Ovary (tissue), 9 donors: ENCODE results near the gene PHKB. TPM values are rescaled to one million over a fixed set of nuclear protein-coding genes. Genes with fewer than 3 reads are reported as not detected.

Experiments used
- DNase-seq, 5 donors: peaks; one replicate each; pipeline ENCODE4 v3.0.0-alpha.2; 2019 to 2020
- H3K27ac ChIP-seq, 2 donors: fragments of 200-600 bp; one replicate each; pipeline versions ENCODE4 v1.5.1 to v1.8.0; 2019 to 2022
- H3K27me3 ChIP-seq: fragments of 200-600 bp; one replicate; pipeline ENCODE4 v1.8.0; 2022
- H3K36me3 ChIP-seq: fragments of 200-600 bp; sonication (generic); one replicate; pipeline ENCODE4 v1.5.1; 2019
- H3K4me1 ChIP-seq: one replicate; pipeline ENCODE4 v1.8.1; 2013; ENCODE audit warnings: mild to moderate bottlenecking, moderate library complexity; ENCODE audit not compliant: insufficient read depth
- H3K4me3 ChIP-seq: fragments of 200-600 bp; sonication (generic); one replicate; pipeline ENCODE4 v1.5.1; 2017
- H3K9me3 ChIP-seq, 2 donors: fragments of 200-600 bp in 1 of 2; sonication (generic) in 1 of 2; one replicate each; pipeline versions ENCODE4 v1.5.1 to v1.8.1; 2013 to 2019; ENCODE audit warnings: mild to moderate bottlenecking in 1 of 2, moderate library complexity in 1 of 2
- EP300 ChIP-seq: sonication (generic); formaldehyde crosslinking; IDR thresholded peaks from one replicate; pipeline ENCODE4 v1.6.1; 2017; ENCODE audit warnings: antibody characterized with exemption
- POLR2A ChIP-seq: fragments of 450-650 bp; IDR thresholded peaks from one replicate; pipeline ENCODE4 v1.6.1; 2017; ENCODE audit warnings: antibody characterized with exemption, mild to moderate bottlenecking, moderate library complexity
- WGBS, 3 donors: extraction: QIAGEN DNeasy Blood & Tissue Kit in 1 of 3; methylation state at CpG; one replicate each; pipeline versions ENCODE4 v1.1.5 to v1.1.7; 2013 to 2017; 5-methylcytosine and 5-hydroxymethylcytosine counted together
- intact Hi-C, 4 donors: fragments of 100-400 bp; cut with DNase I; formaldehyde crosslinking; loops; one replicate each; pipeline versions ENCODE4 v1.11.0 to v1.15.1; 2022 to 2023
- polyA plus RNA-seq, 2 donors: library from polyadenylated mRNA; stranded (reverse); fragments of 200-250 nt in 1 of 2; fragments of 350-450 nt in 1 of 2; fragmentation: Illumina TruSeq in 1 of 2; extraction: RNeasy Lipid Tissue Mini Kit (QIAGEN cat#74804) in 1 of 2; gene quantifications; one replicate each; pipeline ENCODE4 v1.2.3, GENCODE V29; 2013 to 2014
- total RNA-seq, 7 donors: library from RNA; depleted of rRNA in 2 of 7; stranded (reverse); fragments of >200 nt in 2 of 7; fragmentation: NEBNext Ultra II Directional in 3 of 7; extraction: Animal tissue kit (Norgen Biotek cat#: 25700) in 3 of 7; gene quantifications; one replicate each; pipeline versions ENCODE4 v1.1.0 to v1.2.4, GENCODE V29; 2016 to 2023
- TF ChIP-seq, protein P1 (sequence below), 3 donors: fragments of 450-650 bp in 2 of 3; fragments of 200-600 bp in 1 of 3; IDR thresholded peaks; one replicate each; pipeline versions ENCODE4 v1.5.1 to v1.8.0; 2016 to 2022; ENCODE audit warnings: antibody characterized with exemption in 3 of 3, mild to moderate bottlenecking in 1 of 3
- donor health status: DM: no; HTN: no; CAD: no; lungs with moderate emphysema.
- donor health status: DM: no; HTN: no; CAD: no.
- donor health status: Bipolar disorder and iron deficiency.
- donor health status: DM: yes; HTN: yes; CAD: no.
- donor health status: DM: no; HTN: no; CAD: no.
- donor health status: DM: yes; HTN: yes; CAD: no.

PHKB gene
- total and polyA plus RNA-seq, 9 donors = 16.5 to 86.6 (median 59.4) TPM

DNA sequence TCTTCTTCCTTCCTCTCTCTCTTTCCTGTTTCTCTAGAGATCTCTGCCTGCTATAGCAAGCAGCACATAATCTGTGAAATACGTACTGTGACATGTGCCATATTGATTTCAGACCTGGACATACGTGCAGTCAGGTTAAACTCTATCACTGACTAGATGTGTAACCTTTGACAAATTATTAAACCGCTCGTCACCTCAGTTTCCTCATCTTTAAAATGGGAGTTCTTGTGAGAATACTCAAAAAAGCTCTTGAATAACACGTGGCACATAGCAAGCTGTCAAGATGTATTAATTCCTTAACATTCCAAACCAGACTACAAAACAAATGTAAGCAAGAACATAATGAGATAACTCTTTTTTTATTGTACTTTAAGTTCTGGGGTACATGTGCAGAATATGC is 170.0 kb downstream of the PHKB start:
- 95 to 97% (median 96%) methylated on average over 5 of the region's 5 CpGs for WGBS, 3 donors

DNA sequence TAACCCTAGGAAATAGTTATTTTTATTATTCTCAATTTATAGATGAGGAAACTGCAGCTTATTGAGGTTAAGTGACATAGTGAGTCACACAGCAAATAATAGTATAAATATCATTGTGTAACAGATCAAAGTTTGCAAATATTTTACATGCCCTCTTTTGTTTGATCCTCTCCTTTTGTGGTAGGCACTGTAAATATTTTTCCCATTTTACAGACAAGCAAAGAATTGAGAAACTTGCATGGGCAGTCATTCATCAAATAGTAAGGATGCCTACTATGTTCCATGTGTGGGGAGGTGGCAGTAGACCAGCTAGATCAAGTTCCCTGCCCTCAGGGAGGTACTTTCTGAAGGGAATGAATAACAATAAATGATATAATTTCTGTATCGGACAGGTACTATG is 173.0 kb downstream of the PHKB start:
- H3K4me3 ChIP-seq = no peak overlapping the region
- no peaks in the 10 kb centered on the region for H3K27me3 ChIP-seq
- H3K4me1 ChIP-seq = no peaks in the 10 kb centered on the region
- no peak overlapping the region for H3K27ac ChIP-seq
- intact Hi-C loops = no loop called here
- no peak for TF ChIP-seq POLR2A
- TF ChIP-seq EP300 = no peak
- TF ChIP-seq, protein P1, sequence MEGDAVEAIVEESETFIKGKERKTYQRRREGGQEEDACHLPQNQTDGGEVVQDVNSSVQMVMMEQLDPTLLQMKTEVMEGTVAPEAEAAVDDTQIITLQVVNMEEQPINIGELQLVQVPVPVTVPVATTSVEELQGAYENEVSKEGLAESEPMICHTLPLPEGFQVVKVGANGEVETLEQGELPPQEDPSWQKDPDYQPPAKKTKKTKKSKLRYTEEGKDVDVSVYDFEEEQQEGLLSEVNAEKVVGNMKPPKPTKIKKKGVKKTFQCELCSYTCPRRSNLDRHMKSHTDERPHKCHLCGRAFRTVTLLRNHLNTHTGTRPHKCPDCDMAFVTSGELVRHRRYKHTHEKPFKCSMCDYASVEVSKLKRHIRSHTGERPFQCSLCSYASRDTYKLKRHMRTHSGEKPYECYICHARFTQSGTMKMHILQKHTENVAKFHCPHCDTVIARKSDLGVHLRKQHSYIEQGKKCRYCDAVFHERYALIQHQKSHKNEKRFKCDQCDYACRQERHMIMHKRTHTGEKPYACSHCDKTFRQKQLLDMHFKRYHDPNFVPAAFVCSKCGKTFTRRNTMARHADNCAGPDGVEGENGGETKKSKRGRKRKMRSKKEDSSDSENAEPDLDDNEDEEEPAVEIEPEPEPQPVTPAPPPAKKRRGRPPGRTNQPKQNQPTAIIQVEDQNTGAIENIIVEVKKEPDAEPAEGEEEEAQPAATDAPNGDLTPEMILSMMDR (IDR thresholded peaks at IDR 0.05) = no peak
- no peaks in the 10 kb centered on the region for H3K36me3 ChIP-seq
- H3K9me3 ChIP-seq = no peaks in the 10 kb centered on the region
- WGBS, 3 donors = 94 to 99% (median 95%) methylated on average over 1 of the region's 1 CpG
- DNase-seq = no peak

More for the DNA sequence above, 170.0 kb downstream of the PHKB start:
- TF ChIP-seq EP300 (no peak), POLR2A (no peak)
- TF ChIP-seq, protein P1 (IDR thresholded peaks at IDR 0.05) = no peak
- Histone ChIP-seq H3K4me3 (no peak overlapping the region), H3K4me1 (no peaks in the 10 kb centered on the region), H3K9me3 (no peaks in the 10 kb centered on the region), H3K27ac (no peak overlapping the region), H3K27me3 (no peaks in the 10 kb centered on the region), H3K36me3 (no peaks in the 10 kb centered on the region)
- DNase-seq = no peak
- intact Hi-C loops = no loop called here

DNA sequence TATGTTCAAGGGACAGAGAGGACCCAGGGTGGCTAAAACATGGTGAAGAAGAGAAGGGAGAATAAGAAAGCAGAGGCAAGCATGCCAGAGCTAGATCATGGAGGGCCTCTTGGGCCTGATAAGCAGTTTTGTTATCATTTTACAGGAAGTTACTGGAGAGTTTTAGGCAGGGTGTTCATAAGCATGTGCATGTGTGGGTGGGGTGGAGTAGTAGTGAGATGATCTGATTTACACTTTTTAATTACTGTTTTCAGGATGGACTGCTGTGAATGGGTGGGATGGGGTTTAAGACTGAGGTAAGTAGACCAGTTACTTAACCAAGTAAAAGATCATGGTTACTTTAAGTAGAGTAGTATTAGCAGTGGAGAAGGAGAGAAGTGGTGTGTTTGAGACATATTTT is 173.6 kb downstream of the PHKB start:
- no peak for DNase-seq
- no peaks in the 10 kb centered on the region for H3K9me3 ChIP-seq
- TF ChIP-seq EP300 (no peak), POLR2A (no peak)
- TF ChIP-seq, protein P1 (IDR thresholded peaks at IDR 0.05) = no peak
- intact Hi-C loops = no loop called here
- no peaks in the 10 kb centered on the region for H3K4me1 ChIP-seq
- no peaks in the 10 kb centered on the region for H3K36me3 ChIP-seq
- no peaks in the 10 kb centered on the region for H3K27me3 ChIP-seq
- H3K27ac ChIP-seq = no peak overlapping the region
- no peak overlapping the region for H3K4me3 ChIP-seq

DNA sequence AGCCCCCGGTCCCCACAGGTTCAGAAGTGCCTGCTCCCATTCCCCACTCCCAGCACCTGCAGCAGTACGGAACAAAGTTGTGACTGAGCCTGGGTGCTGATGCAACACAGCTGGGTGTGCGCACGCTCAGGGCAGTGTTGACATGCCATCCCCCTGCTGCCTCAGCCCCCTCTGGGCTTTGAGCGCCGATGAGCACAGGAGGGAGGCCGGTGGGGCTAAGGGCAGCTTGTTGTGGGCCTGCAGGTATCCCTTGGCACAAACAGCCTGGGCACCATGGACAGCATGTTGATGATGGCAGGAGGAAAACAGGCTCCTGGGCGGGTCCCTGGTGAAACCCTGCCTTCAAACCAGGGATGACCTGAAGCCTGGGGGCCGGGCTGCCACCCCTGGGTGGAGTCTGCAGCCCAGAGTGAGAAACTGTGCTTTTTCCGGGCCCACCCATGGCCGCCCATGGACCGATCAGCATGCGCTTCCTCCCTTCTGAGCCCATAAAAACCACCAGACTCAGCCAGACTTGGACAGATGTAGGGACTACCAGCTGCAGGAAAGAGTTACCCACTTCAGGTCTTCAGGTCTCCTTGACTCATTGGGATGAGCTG is 175.5 kb downstream of the PHKB start:
- no peak overlapping the region for H3K4me3 ChIP-seq
- H3K27ac ChIP-seq = no peak overlapping the region
- H3K4me1 ChIP-seq = no peaks in the 10 kb centered on the region
- DNase-seq = no peak
- H3K27me3 ChIP-seq = no peaks in the 10 kb centered on the region
- WGBS, 3 donors = 90 to 98% (median 97%) methylated on average over 13 of the region's 13 CpGs
- intact Hi-C loops = no loop called here
- TF ChIP-seq, protein P1 (IDR thresholded peaks at IDR 0.05) = no peak
- no peak for TF ChIP-seq EP300
- TF ChIP-seq POLR2A = no peak
- H3K9me3 ChIP-seq = no peaks in the 10 kb centered on the region
- H3K36me3 ChIP-seq = no peaks in the 10 kb centered on the region
